ENCODE measurements around the gene ZNF683.

DNA sequence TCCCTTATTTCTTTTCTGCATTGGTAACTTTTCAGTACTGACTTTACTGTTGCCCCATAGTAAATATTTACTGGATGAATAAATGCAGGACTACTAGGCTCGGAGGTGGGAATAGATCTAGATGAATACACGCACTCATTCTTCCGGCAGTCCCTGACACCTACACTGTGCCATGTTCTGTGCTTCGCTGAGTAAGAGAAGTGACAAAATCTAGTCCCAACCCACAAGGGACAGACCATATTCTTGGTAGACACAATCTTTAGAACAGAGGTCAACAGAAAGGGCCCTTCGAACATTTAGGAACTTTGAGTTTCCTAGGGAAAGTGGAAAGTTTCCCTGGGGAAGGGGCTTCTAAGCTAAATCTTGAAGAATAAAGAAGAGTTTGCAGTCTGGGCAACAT lies 58.0 kb downstream of the ZNF683 start:
- TF ChIP-seq, protein P1, sequence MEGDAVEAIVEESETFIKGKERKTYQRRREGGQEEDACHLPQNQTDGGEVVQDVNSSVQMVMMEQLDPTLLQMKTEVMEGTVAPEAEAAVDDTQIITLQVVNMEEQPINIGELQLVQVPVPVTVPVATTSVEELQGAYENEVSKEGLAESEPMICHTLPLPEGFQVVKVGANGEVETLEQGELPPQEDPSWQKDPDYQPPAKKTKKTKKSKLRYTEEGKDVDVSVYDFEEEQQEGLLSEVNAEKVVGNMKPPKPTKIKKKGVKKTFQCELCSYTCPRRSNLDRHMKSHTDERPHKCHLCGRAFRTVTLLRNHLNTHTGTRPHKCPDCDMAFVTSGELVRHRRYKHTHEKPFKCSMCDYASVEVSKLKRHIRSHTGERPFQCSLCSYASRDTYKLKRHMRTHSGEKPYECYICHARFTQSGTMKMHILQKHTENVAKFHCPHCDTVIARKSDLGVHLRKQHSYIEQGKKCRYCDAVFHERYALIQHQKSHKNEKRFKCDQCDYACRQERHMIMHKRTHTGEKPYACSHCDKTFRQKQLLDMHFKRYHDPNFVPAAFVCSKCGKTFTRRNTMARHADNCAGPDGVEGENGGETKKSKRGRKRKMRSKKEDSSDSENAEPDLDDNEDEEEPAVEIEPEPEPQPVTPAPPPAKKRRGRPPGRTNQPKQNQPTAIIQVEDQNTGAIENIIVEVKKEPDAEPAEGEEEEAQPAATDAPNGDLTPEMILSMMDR (IDR thresholded peaks at IDR 0.05; ENCODE audit: low read depth, low read length, missing input control), result no peak
- TF ChIP-seq RAD21 (IDR thresholded peaks at IDR 0.05) (no peak), TAF1 (conservative IDR thresholded peaks at IDR 0.05) (no peak), JUND (IDR thresholded peaks at IDR 0.05) (no peak), RXRA (IDR thresholded peaks at IDR 0.05) (no peak), YY1 (IDR thresholded peaks at IDR 0.05) (no peak), GABPA (IDR thresholded peaks at IDR 0.05 in 1 of 2, conservative IDR thresholded peaks at IDR 0.05 in 1 of 2) (no peak), SP1 (IDR thresholded peaks at IDR 0.05) (no peak)
- TF ChIP-seq, protein P2, sequence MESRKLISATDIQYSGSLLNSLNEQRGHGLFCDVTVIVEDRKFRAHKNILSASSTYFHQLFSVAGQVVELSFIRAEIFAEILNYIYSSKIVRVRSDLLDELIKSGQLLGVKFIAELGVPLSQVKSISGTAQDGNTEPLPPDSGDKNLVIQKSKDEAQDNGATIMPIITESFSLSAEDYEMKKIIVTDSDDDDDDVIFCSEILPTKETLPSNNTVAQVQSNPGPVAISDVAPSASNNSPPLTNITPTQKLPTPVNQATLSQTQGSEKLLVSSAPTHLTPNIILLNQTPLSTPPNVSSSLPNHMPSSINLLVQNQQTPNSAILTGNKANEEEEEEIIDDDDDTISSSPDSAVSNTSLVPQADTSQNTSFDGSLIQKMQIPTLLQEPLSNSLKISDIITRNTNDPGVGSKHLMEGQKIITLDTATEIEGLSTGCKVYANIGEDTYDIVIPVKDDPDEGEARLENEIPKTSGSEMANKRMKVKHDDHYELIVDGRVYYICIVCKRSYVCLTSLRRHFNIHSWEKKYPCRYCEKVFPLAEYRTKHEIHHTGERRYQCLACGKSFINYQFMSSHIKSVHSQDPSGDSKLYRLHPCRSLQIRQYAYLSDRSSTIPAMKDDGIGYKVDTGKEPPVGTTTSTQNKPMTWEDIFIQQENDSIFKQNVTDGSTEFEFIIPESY (IDR thresholded peaks at IDR 0.05), result no peak
- TF ChIP-seq, protein P3, sequence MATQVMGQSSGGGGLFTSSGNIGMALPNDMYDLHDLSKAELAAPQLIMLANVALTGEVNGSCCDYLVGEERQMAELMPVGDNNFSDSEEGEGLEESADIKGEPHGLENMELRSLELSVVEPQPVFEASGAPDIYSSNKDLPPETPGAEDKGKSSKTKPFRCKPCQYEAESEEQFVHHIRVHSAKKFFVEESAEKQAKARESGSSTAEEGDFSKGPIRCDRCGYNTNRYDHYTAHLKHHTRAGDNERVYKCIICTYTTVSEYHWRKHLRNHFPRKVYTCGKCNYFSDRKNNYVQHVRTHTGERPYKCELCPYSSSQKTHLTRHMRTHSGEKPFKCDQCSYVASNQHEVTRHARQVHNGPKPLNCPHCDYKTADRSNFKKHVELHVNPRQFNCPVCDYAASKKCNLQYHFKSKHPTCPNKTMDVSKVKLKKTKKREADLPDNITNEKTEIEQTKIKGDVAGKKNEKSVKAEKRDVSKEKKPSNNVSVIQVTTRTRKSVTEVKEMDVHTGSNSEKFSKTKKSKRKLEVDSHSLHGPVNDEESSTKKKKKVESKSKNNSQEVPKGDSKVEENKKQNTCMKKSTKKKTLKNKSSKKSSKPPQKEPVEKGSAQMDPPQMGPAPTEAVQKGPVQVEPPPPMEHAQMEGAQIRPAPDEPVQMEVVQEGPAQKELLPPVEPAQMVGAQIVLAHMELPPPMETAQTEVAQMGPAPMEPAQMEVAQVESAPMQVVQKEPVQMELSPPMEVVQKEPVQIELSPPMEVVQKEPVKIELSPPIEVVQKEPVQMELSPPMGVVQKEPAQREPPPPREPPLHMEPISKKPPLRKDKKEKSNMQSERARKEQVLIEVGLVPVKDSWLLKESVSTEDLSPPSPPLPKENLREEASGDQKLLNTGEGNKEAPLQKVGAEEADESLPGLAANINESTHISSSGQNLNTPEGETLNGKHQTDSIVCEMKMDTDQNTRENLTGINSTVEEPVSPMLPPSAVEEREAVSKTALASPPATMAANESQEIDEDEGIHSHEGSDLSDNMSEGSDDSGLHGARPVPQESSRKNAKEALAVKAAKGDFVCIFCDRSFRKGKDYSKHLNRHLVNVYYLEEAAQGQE (IDR thresholded peaks at IDR 0.05), result no peak
- TF ChIP-seq, protein P4, sequence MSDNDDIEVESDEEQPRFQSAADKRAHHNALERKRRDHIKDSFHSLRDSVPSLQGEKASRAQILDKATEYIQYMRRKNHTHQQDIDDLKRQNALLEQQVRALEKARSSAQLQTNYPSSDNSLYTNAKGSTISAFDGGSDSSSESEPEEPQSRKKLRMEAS (IDR thresholded peaks at IDR 0.05), result no peak

Measured in liver (tissue), 3 donors.